ENCODE data around the gene CNTNAP4.

DNA sequence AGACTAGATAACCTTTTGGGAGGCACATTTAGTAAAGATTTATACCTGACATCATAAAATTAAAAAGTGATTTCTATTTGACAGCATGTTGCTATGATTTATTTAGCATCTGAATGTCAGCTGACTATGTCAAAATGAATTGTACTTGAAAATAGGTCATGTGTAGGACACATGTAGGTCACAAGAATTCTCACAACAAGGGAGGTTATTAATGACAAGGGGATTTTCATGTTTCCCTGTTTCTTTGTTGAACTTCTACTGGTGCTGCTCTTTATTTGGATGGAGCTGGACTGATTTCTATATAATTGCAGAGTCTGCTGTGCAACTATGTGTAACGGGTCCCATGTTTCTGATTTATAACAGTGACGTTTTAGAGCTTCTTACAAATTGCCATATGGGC, 144.4 kb downstream of the CNTNAP4 start:
- no peak for TF ChIP-seq POLR2A (IDR thresholded peaks at IDR 0.05)
- TF ChIP-seq, protein P1, sequence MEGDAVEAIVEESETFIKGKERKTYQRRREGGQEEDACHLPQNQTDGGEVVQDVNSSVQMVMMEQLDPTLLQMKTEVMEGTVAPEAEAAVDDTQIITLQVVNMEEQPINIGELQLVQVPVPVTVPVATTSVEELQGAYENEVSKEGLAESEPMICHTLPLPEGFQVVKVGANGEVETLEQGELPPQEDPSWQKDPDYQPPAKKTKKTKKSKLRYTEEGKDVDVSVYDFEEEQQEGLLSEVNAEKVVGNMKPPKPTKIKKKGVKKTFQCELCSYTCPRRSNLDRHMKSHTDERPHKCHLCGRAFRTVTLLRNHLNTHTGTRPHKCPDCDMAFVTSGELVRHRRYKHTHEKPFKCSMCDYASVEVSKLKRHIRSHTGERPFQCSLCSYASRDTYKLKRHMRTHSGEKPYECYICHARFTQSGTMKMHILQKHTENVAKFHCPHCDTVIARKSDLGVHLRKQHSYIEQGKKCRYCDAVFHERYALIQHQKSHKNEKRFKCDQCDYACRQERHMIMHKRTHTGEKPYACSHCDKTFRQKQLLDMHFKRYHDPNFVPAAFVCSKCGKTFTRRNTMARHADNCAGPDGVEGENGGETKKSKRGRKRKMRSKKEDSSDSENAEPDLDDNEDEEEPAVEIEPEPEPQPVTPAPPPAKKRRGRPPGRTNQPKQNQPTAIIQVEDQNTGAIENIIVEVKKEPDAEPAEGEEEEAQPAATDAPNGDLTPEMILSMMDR (IDR thresholded peaks at IDR 0.05 in 8 of 11, conservative IDR thresholded peaks at IDR 0.05 in 3 of 11) = no peak

Measured in spleen (tissue), 7 donors.